Nephron (organoid): ENCODE measurements around the gene BAMBI.

ENCODE experiments used
- H3K27ac Mint-ChIP-seq, 3 experiments: 2 replicates each; pipeline ENCODE4 v1.8.0; 2020; ENCODE audit warnings: mixed read lengths in 3 of 3, mild to moderate bottlenecking in 2 of 3, moderate library complexity in 1 of 3
- H3K27me3 Mint-ChIP-seq: 2 replicates; pipeline ENCODE4 v1.8.0; 2021; ENCODE audit warnings: low read depth, mild to moderate bottlenecking, moderate library complexity, mixed read lengths
- H3K36me3 Mint-ChIP-seq: 2 replicates; pipeline ENCODE4 v1.8.0; 2020; ENCODE audit warnings: low read depth, mixed read lengths
- H3K4me1 Mint-ChIP-seq: 2 replicates; pipeline ENCODE4 v1.8.0; 2020; ENCODE audit warnings: mixed read lengths
- H3K4me3 Mint-ChIP-seq, 3 experiments: 2 replicates each; pipeline ENCODE4 v1.8.0; 2020; ENCODE audit warnings: mild to moderate bottlenecking in 3 of 3, mixed read lengths in 3 of 3, moderate library complexity in 2 of 3
- H3K9me3 Mint-ChIP-seq: 2 replicates; pipeline ENCODE4 v1.8.0; 2020; ENCODE audit warnings: mixed read lengths
- CTCF ChIP-seq, 3 experiments: fragments of 200-600 bp; sonication (generic); IDR thresholded peaks; one replicate each; pipeline ENCODE4 v1.5.0; 2021; ENCODE audit warnings: antibody characterized with exemption in 3 of 3; ENCODE audit not compliant: unreplicated experiment in 3 of 3

The BAMBI gene

GRCh38 chr10:28679581-28680357 lies 2.4 kb downstream of the BAMBI start:
- peak overlapping the region; percentile 94 to 97 (median 97) for H3K4me3 Mint-ChIP-seq

GRCh38 chr10:28680358-28680752 lies 3.0 kb downstream of the BAMBI start:
- no peak for TF ChIP-seq CTCF (IDR thresholded peaks at IDR 0.05; ENCODE audit: unreplicated experiment in 3 of 3)
- Mint-ChIP-seq H3K9me3 (no peaks in the 10 kb centered on the region), H3K36me3 (peaks cover 37% of the 10 kb centered on the region), H3K4me1 (peaks cover 34% of the 10 kb centered on the region), H3K27me3 (peaks cover 10% of the 10 kb centered on the region), H3K4me3 (peak overlapping the region; percentile 94 to 97 (median 97)), H3K27ac (peak overlapping the region; percentile 19 to 94 (median 42))

More at GRCh38 chr10:28679581-28680357, 2.4 kb downstream of the BAMBI start:
- TF ChIP-seq CTCF (IDR thresholded peaks at IDR 0.05; ENCODE audit: unreplicated experiment in 3 of 3): peak; percentile 48 to 54 (median 53)
- H3K36me3 Mint-ChIP-seq: peaks cover 31% of the 10 kb centered on the region
- peaks cover 16% of the 10 kb centered on the region for H3K27me3 Mint-ChIP-seq
- H3K9me3 Mint-ChIP-seq: no peaks in the 10 kb centered on the region
- peak overlapping the region; percentile 19 to 94 (median 42) for H3K27ac Mint-ChIP-seq
- H3K4me1 Mint-ChIP-seq: peaks cover 28% of the 10 kb centered on the region

- Mint-ChIP-seq H3K4me1 (peaks cover 41% of the 10 kb centered on the region), H3K9me3 (no peaks in the 10 kb centered on the region)
- no peak for TF ChIP-seq CTCF (IDR thresholded peaks at IDR 0.05; ENCODE audit: unreplicated experiment in 3 of 3)
Observed at GRCh38 chr10:28681291-28681763, 4.0 kb downstream of the BAMBI start.

GRCh38 chr10:28681928-28682750 lies 4.8 kb downstream of the BAMBI start:
- Mint-ChIP-seq H3K27ac (no peak overlapping the region), H3K4me3 (peak overlapping the region; percentile 94 to 97 (median 97)), H3K36me3 (peaks cover 40% of the 10 kb centered on the region), H3K9me3 (no peaks in the 10 kb centered on the region), H3K4me1 (peaks cover 47% of the 10 kb centered on the region), H3K27me3 (no peaks in the 10 kb centered on the region)
- TF ChIP-seq CTCF (IDR thresholded peaks at IDR 0.05; ENCODE audit: unreplicated experiment in 3 of 3): no peak

More at GRCh38 chr10:28681291-28681763, 4.0 kb downstream of the BAMBI start:
- H3K36me3 Mint-ChIP-seq: peaks cover 40% of the 10 kb centered on the region
- peaks cover 4% of the 10 kb centered on the region for H3K27me3 Mint-ChIP-seq
- peak overlapping the region; percentile 94 to 97 (median 97) for H3K4me3 Mint-ChIP-seq
- H3K27ac Mint-ChIP-seq: peak overlapping the region; percentile 12 to 22 (median 18)

- H3K36me3 Mint-ChIP-seq: peaks cover 40% of the 10 kb centered on the region
- peaks cover 49% of the 10 kb centered on the region for H3K4me1 Mint-ChIP-seq
- no peak overlapping the region for H3K4me3 Mint-ChIP-seq
- peaks cover 4% of the 10 kb centered on the region for H3K27me3 Mint-ChIP-seq
- no peak overlapping the region for H3K27ac Mint-ChIP-seq
- no peaks in the 10 kb centered on the region for H3K9me3 Mint-ChIP-seq
- TF ChIP-seq CTCF (IDR thresholded peaks at IDR 0.05; ENCODE audit: unreplicated experiment in 3 of 3): no peak
Observed at GRCh38 chr10:28684157-28684985, 7.0 kb downstream of the BAMBI start.
